H1 (cell line): ENCODE data around the gene LIG3. TPM values are rescaled to one million over a fixed set of nuclear protein-coding genes. Genes with fewer than 3 reads are reported as not detected.
"Not testable (repeated sequence)": the region's sequence is repeated elsewhere in the genome, so short reads cannot be mapped to it uniquely, and the experiment has no call there.

ENCODE experiments used
- CTCF ChIA-PET: fragments of 300-600 bp; sonication (Branson Sonifier 250); formaldehyde crosslinking; loops from one replicate; lab custom pipeline; 2021; ENCODE audit not compliant: partially characterized antibody; lab: Charles Lee
- POLR2A ChIA-PET: fragments of 300-600 bp; sonication (Branson Sonifier 250); formaldehyde crosslinking; loops from one replicate; lab custom pipeline; 2021; ENCODE audit warnings: inconsistent platforms; ENCODE audit not compliant: partially characterized antibody; lab: Charles Lee
- DNase-seq, 2 experiments: peaks; one replicate each; pipeline versions ENCODE4 v3.0.0 to v3.0.0-alpha.2; 2010 to 2022; ENCODE audit warnings: low spot score in 2 of 2, low read depth in 1 of 2, mixed read lengths in 1 of 2
- FAIRE-seq: peaks from 2 replicates; lab custom pipeline; 2011; peaks lifted over from hg19 to GRCh38; lab: Jason Lieb, UNC
- H2AFZ ChIP-seq: 2 replicates; pipeline ENCODE4 v1.8.1; 2012; ENCODE audit warnings: low read length, inconsistent platforms
- H2AK5ac ChIP-seq: 2 replicates; pipeline ENCODE4 v1.6.1; 2013; ENCODE audit warnings: low read depth, low read length
- H2BK120ac ChIP-seq: replicated peaks from 2 replicates; pipeline ENCODE3; 2013; ENCODE audit warnings: low read depth, low read length, inconsistent platforms
- H2BK12ac ChIP-seq: 2 replicates; pipeline ENCODE4 v1.6.1; 2013; ENCODE audit warnings: low read depth, low read length
- H2BK15ac ChIP-seq: 2 replicates; pipeline ENCODE4 v1.6.1; 2013; ENCODE audit warnings: low read length
- H2BK20ac ChIP-seq: 2 replicates; pipeline ENCODE4 v1.6.1; 2013; ENCODE audit warnings: low read length
- H2BK5ac ChIP-seq: 2 replicates; pipeline ENCODE4 v1.6.1; 2013; ENCODE audit warnings: low read depth, low read length
- H3K14ac ChIP-seq: 2 replicates; pipeline ENCODE4 v1.6.1; 2013; ENCODE audit warnings: inconsistent platforms; ENCODE audit not compliant: insufficient read length
- H3K18ac ChIP-seq: 2 replicates; pipeline ENCODE4 v1.6.1; 2013; ENCODE audit warnings: low read length; ENCODE audit errors: extremely low read depth
- H3K23ac ChIP-seq: 2 replicates; pipeline ENCODE4 v1.6.1; 2013; ENCODE audit warnings: inconsistent platforms; ENCODE audit not compliant: insufficient read length
- H3K23me2 ChIP-seq: 2 replicates; pipeline ENCODE4 v1.6.1; 2013; ENCODE audit warnings: low read depth, low read length
- H3K27ac ChIP-seq: 2 replicates; pipeline ENCODE4 v1.6.1; 2011; ENCODE audit warnings: low read depth, low read length, inconsistent platforms
- H3K27me3 ChIP-seq, 4 experiments: replicated peaks in 1 of 4; 1 replicate in 1 of 4; 2 replicates in 3 of 4; pipeline versions ENCODE4 v1.6.1 to v1.8.1; 2011 to 2013; ENCODE audit warnings: low read length in 3 of 4, mild to moderate bottlenecking in 3 of 4, inconsistent platforms in 2 of 4, mixed read lengths in 2 of 4, moderate library complexity in 1 of 4; ENCODE audit not compliant: control insufficient read depth in 3 of 4, insufficient read depth in 3 of 4; ENCODE audit errors: extremely low read depth in 1 of 4
- H3K36me3 ChIP-seq, 4 experiments: 2 replicates each; pipeline versions ENCODE4 v1.6.1 to v1.8.1; 2011 to 2013; ENCODE audit warnings: mild to moderate bottlenecking in 4 of 4, low read length in 3 of 4, moderate library complexity in 2 of 4, control low read depth in 1 of 4, inconsistent platforms in 1 of 4; ENCODE audit not compliant: insufficient read depth in 4 of 4, control insufficient read depth in 2 of 4
- H3K4ac ChIP-seq: replicated peaks from 2 replicates; pipeline ENCODE3; 2013; ENCODE audit warnings: low read length, low read depth, mixed read lengths, inconsistent platforms; ENCODE audit not compliant: insufficient read length
- H3K4me1 ChIP-seq, 4 experiments: replicated peaks in 1 of 4; 1 replicate in 1 of 4; 2 replicates in 3 of 4; pipeline versions ENCODE4 v1.6.1 to v1.8.1; 2011 to 2013; ENCODE audit warnings: low read length in 3 of 4, inconsistent platforms in 2 of 4, mixed read lengths in 1 of 4; ENCODE audit not compliant: insufficient read depth in 4 of 4, control insufficient read depth in 3 of 4
- H3K4me2 ChIP-seq, 2 experiments: 2 replicates each; pipeline versions ENCODE4 v1.6.1 to v1.8.1; 2011 to 2013; ENCODE audit warnings: low read depth in 2 of 2, low read length in 2 of 2, control low read depth in 1 of 2, inconsistent platforms in 1 of 2, mild to moderate bottlenecking in 1 of 2; ENCODE audit not compliant: insufficient read depth in 1 of 2
- H3K4me3 ChIP-seq, 4 experiments: fragments of 200-600, 300-600 bp in 1 of 4; sonication (generic), shearing (Covaris generic), sonication (Bioruptor Twin) in 1 of 4; 2 replicates each; pipeline versions ENCODE4 v1.5.1 to v1.8.1; 2011 to 2016; ENCODE audit warnings: low read length in 4 of 4, low read depth in 3 of 4, control low read depth in 2 of 4, inconsistent platforms in 2 of 4, mild to moderate bottlenecking in 2 of 4, mixed read lengths in 1 of 4, moderate library complexity in 1 of 4; ENCODE audit not compliant: insufficient read depth in 2 of 4; ENCODE audit errors: extremely low read depth in 1 of 4
- H3K56ac ChIP-seq: replicated peaks from 2 replicates; pipeline ENCODE3; 2013; ENCODE audit warnings: low read depth, mild to moderate bottlenecking, mixed read lengths, low read length, inconsistent platforms; ENCODE audit not compliant: insufficient read length
- H3K79me1 ChIP-seq: 2 replicates; pipeline ENCODE4 v1.6.1; 2013; ENCODE audit warnings: low read depth, low read length, control low read depth
- H3K79me2 ChIP-seq, 2 experiments: 2 replicates each; pipeline versions ENCODE4 v1.6.1 to v1.8.1; 2012 to 2013; ENCODE audit warnings: low read length in 2 of 2, mild to moderate bottlenecking in 2 of 2, inconsistent platforms in 1 of 2; ENCODE audit not compliant: insufficient read depth in 2 of 2, control insufficient read depth in 1 of 2
- H3K9ac ChIP-seq, 4 experiments: replicated peaks in 1 of 4; 1 replicate in 1 of 4; 2 replicates in 3 of 4; pipeline versions ENCODE4 v1.6.1 to v1.8.1; 2011 to 2013; ENCODE audit warnings: low read depth in 3 of 4, low read length in 3 of 4, control low read depth in 2 of 4, mild to moderate bottlenecking in 2 of 4, moderate library complexity in 2 of 4, inconsistent platforms in 1 of 4; ENCODE audit errors: extremely low read depth in 1 of 4
- H3K9me3 ChIP-seq, 2 experiments: 2 replicates each; pipeline versions ENCODE4 v1.6.1 to v1.8.1; 2012 to 2013; ENCODE audit warnings: mild to moderate bottlenecking in 2 of 2, moderate library complexity in 2 of 2, control low read depth in 1 of 2, inconsistent platforms in 1 of 2, low read depth in 1 of 2, low read length in 1 of 2, mixed read lengths in 1 of 2; ENCODE audit not compliant: insufficient read depth in 2 of 2
- H4K20me1 ChIP-seq, 2 experiments: replicated peaks in 1 of 2; 2 replicates each; pipeline versions ENCODE3 to v1.8.1; 2011 to 2013; ENCODE audit warnings: inconsistent platforms in 2 of 2, low read length in 2 of 2, mild to moderate bottlenecking in 1 of 2; ENCODE audit not compliant: insufficient read depth in 2 of 2, control insufficient read depth in 1 of 2
- H4K5ac ChIP-seq: 2 replicates; pipeline ENCODE4 v1.6.1; 2013; ENCODE audit warnings: low read length, low read depth, mixed read lengths, inconsistent platforms; ENCODE audit not compliant: insufficient read length
- H4K8ac ChIP-seq: 2 replicates; pipeline ENCODE4 v1.8.0; 2013; ENCODE audit warnings: mild to moderate bottlenecking, moderate library complexity, low read length, inconsistent platforms; ENCODE audit not compliant: insufficient read depth; ENCODE audit errors: extremely low read depth
- H4K91ac ChIP-seq: replicated peaks from 2 replicates; pipeline ENCODE3; 2013; ENCODE audit warnings: low read length, mixed read lengths, inconsistent platforms; ENCODE audit not compliant: insufficient read length
- WGBS, 2 experiments: shearing (Covaris generic) in 1 of 2; methylation state at CpG; one replicate each; pipeline versions ENCODE4 v1.1.6 to v1.1.7; 2013 to 2015; ENCODE audit warnings: low lambda C conversion rate in 2 of 2, mixed read lengths in 2 of 2, inconsistent platforms in 1 of 2, low coverage in 1 of 2, missing lambda C conversion rate in 1 of 2; ENCODE audit not compliant: insufficient replicate concordance in 2 of 2, insufficient coverage in 1 of 2, insufficient read length in 1 of 2; ENCODE audit errors: extremely low coverage in 1 of 2, missing lambda C conversion rate in 1 of 2; 5-methylcytosine and 5-hydroxymethylcytosine counted together
- polyA plus RNA-seq, 7 experiments: library from polyadenylated mRNA; depleted of rRNA in 3 of 7; stranded (reverse) in 5 of 7; unstranded in 2 of 7; fragments of >200 nt in 5 of 7; fragments of 200-250 nt in 2 of 7; gene quantifications; 1 replicate in 5 of 7; 2 replicates in 1 of 7; 4 replicates in 1 of 7; pipeline versions ENCODE4 v1.2.1 to v1.2.3, GENCODE V29; 2011 to 2013; ENCODE audit warnings: missing spikeins in 2 of 7, mixed read lengths in 2 of 7
- total RNA-seq: library from RNA; stranded (reverse); fragmentation: NEBNext Ultra II Directional; extraction: Animal tissue kit (Norgen Biotek cat#: 25700); gene quantifications from 2 replicates; pipeline ENCODE4 v1.2.1, GENCODE V29; 2021

The LIG3 gene
- total and polyA plus RNA-seq, 2 of the 8 experiments (the other 6 are each of a cell fraction or from before 2014, with no cell fraction given): 63.6 to 89.3 TPM

DNA sequence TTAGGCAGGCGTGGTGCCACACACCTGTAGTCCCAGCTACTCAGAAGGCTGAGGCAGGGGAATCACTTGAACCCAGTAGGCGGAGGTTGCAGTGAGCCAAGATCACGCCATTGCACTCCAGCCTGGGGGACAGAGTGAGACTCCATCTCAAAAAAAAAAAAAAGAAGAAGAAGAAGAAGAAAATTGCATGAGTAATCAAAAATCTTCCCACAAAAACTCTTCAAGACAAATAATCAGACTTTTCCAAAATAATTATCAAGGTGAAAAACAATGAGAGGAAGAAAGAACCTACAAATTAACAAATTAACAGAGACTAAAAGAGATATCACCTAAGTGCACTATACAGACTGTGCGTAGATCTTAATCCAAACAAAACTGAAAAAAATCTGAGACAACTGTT, 29.5 kb upstream of the LIG3 start:
- FAIRE-seq, CTCF ChIA-PET, H3K14ac ChIP-seq: not testable (repeated sequence)

More for the DNA sequence above, 29.5 kb upstream of the LIG3 start:
- H3K18ac ChIP-seq, H2BK5ac ChIP-seq, H4K91ac ChIP-seq, H2BK20ac ChIP-seq, H3K4me2 ChIP-seq, H2AK5ac ChIP-seq, H3K9me3 ChIP-seq, H3K23ac ChIP-seq, H3K56ac ChIP-seq, H2BK15ac ChIP-seq, H4K8ac ChIP-seq, H2AFZ ChIP-seq, H3K36me3 ChIP-seq, H4K5ac ChIP-seq, DNase-seq, H3K9ac ChIP-seq, H2BK120ac ChIP-seq, H3K79me2 ChIP-seq, H3K27me3 ChIP-seq, H2BK12ac ChIP-seq, H3K27ac ChIP-seq, H3K4me3 ChIP-seq, H3K79me1 ChIP-seq, H3K23me2 ChIP-seq, H4K20me1 ChIP-seq, H3K4ac ChIP-seq, H3K4me1 ChIP-seq: not testable (repeated sequence)
- POLR2A ChIA-PET: interaction anchor here (2.3 kb wide), 1 partner anchor 18 kb away, joined by 5 read pairs; no protein-coding TSS in a partner anchor
- WGBS, 2 experiments: 87% methylated on average over 2 of the region's 4 CpGs; no CpG with 5 or more reads in 1 of the 2 experiments
